ENCODE measurements around the gene NDUFV2. TPM values are rescaled to one million over a fixed set of nuclear protein-coding genes. Genes with fewer than 3 reads are reported as not detected.
A peak's percentile ranks its signal among the peaks of the same experiment; 100 is the strongest.

The NDUFV2 gene
- polyA plus RNA-seq, 3 donors, result 55.4 to 184 (median 162) TPM

DNA sequence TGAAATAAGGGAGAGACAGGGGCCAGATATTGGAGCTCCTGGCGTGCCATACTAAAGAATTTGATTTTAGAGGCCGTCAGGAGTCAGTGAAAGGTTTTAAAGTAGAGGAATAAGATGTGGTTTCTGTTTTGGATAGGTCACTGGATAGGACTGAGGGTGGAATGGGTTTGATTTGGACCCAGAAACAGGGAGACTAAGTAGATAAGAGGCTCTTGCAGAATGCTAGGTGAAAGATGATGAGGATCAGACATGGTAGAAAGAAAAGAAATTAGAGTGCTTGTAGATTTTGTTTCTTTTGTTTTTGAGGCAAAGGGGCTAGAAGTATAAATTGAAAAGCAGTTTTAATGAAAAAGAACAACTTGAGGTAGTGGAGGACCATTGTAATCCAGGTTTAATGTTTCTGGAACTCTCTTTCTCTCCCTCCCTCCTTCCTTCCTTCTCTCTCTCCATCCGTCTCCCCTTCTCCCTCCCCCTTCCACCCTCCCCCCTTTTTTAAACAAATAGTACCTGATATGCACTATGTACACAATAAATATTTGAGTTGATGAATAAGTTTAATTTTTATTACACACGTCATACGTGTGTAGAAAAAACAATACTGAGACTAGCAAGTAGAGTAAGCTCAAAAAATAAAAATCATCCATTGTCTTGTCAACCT, 1.9 kb downstream of the NDUFV2 start:
- Histone ChIP-seq H3K4me2 (replicated peaks; ENCODE audit: extremely low read depth, low read length, poor library complexity, severe bottlenecking) (peak overlapping the region; percentile 80), H3K27ac (ENCODE audit: low read depth in 1 of 2, low read length in 2 of 2) (peak overlapping the region in 1 of 2 donors; percentile 94), H3K4me3 (replicated peaks in 1 of 3; ENCODE audit: low read depth in 2 of 3, low read length in 3 of 3) (peak overlapping the region; percentile 66 to 95 (median 81)), H3K4me1 (ENCODE audit: control insufficient read depth in 1 of 2, insufficient read depth in 2 of 2, low read length in 2 of 2) (peaks cover 52 to 70% of the 10 kb centered on the region in 2 donors), H3K27me3 (ENCODE audit: control insufficient read depth in 2 of 2, insufficient read depth in 2 of 2, low read length in 2 of 2) (no peaks in the 10 kb centered on the region), H3K79me2 (ENCODE audit: insufficient read depth, low read length) (peaks cover 69% of the 10 kb centered on the region), H3K9ac (ENCODE audit: insufficient read depth, low read length, poor library complexity, severe bottlenecking) (peak overlapping the region; percentile 90), H2AFZ (ENCODE audit: insufficient read depth, low read depth, low read length, poor library complexity, severe bottlenecking) (peak overlapping the region; percentile 74), H3K9me3 (replicated peaks in 1 of 2; ENCODE audit: control insufficient read depth in 1 of 2, insufficient read depth in 1 of 2, low read length in 2 of 2) (no peaks in the 10 kb centered on the region), H3K36me3 (replicated peaks in 1 of 2; ENCODE audit: control insufficient read depth in 1 of 2, insufficient read depth in 2 of 2, low read length in 2 of 2) (no peaks in the 10 kb centered on the region), H4K20me1 (ENCODE audit: insufficient read depth, low read length) (peaks cover 54% of the 10 kb centered on the region)
- Mint-ChIP-seq H3K9me3 (peaks cover 0 to 1% (median 0%) of the 10 kb centered on the region in 7 donors), H3K36me3 (peaks cover 2 to 12% of the 10 kb centered on the region in 2 donors), H3K4me3 (peak overlapping the region; percentile 90 to 94), H3K27me3 (ENCODE audit: low read depth in 3 of 3) (no peaks in the 10 kb centered on the region), H3K4me1 (peaks cover 66% of the 10 kb centered on the region), H3K27ac (peak overlapping the region; percentile 83 to 99 (median 93))
- intact Hi-C loops (cut with micrococcal nuclease), result loop anchor here (5.0 to 10.0 kb wide), 2 partner anchors 33 to 370 kb away; partner anchors contain the start of genes ANKRD12 (in 1 of the 2) and RALBP1 (in 1 of the 2)
- WGBS (ENCODE audit: insufficient coverage), result 0% methylated on average over 2 of the region's 5 CpGs
- TF ChIP-seq, protein P1, sequence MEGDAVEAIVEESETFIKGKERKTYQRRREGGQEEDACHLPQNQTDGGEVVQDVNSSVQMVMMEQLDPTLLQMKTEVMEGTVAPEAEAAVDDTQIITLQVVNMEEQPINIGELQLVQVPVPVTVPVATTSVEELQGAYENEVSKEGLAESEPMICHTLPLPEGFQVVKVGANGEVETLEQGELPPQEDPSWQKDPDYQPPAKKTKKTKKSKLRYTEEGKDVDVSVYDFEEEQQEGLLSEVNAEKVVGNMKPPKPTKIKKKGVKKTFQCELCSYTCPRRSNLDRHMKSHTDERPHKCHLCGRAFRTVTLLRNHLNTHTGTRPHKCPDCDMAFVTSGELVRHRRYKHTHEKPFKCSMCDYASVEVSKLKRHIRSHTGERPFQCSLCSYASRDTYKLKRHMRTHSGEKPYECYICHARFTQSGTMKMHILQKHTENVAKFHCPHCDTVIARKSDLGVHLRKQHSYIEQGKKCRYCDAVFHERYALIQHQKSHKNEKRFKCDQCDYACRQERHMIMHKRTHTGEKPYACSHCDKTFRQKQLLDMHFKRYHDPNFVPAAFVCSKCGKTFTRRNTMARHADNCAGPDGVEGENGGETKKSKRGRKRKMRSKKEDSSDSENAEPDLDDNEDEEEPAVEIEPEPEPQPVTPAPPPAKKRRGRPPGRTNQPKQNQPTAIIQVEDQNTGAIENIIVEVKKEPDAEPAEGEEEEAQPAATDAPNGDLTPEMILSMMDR (IDR thresholded peaks at IDR 0.05), result no peak
- DNase-seq, result no peak

DNA sequence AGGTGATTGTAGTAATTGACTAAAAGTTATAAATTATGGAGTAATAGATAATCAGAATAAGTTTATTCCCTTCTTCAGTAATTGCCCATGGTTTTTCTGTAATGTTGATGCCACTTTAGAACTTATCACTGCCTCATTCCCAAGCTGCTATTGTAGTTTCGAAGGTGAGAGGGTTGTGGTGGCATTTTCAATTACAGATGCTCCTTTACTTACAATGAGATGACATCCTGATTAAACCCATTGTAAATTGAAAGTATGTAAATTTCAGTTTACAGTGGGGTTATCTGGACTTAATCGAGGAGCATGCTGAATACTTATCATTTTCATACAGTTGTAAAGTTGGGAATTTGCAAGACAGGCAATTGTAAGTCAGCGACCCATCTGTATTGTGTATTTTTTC, 2.9 kb downstream of the NDUFV2 start:
- peak overlapping the region in 1 of 2 donors; percentile 27 for H3K4me3 Mint-ChIP-seq
- Histone ChIP-seq H3K9ac (ENCODE audit: insufficient read depth, low read length, poor library complexity, severe bottlenecking) (peak overlapping the region; percentile 16), H3K4me3 (replicated peaks in 1 of 3; ENCODE audit: low read depth in 2 of 3, low read length in 3 of 3) (peak overlapping the region in 1 of 3 experiments; percentile 81), H3K27me3 (ENCODE audit: control insufficient read depth in 2 of 2, insufficient read depth in 2 of 2, low read length in 2 of 2) (no peaks in the 10 kb centered on the region), H4K20me1 (ENCODE audit: insufficient read depth, low read length) (peaks cover 65% of the 10 kb centered on the region), H3K27ac (ENCODE audit: low read depth in 1 of 2, low read length in 2 of 2) (peak overlapping the region in 1 of 2 donors; percentile 94), H3K79me2 (ENCODE audit: insufficient read depth, low read length) (peaks cover 79% of the 10 kb centered on the region), H3K4me2 (replicated peaks; ENCODE audit: extremely low read depth, low read length, poor library complexity, severe bottlenecking) (peak overlapping the region; percentile 80), H3K4me1 (ENCODE audit: control insufficient read depth in 1 of 2, insufficient read depth in 2 of 2, low read length in 2 of 2) (peaks cover 54 to 80% of the 10 kb centered on the region in 2 donors), H3K36me3 (replicated peaks in 1 of 2; ENCODE audit: control insufficient read depth in 1 of 2, insufficient read depth in 2 of 2, low read length in 2 of 2) (no peaks in the 10 kb centered on the region), H2AFZ (ENCODE audit: insufficient read depth, low read depth, low read length, poor library complexity, severe bottlenecking) (no peak overlapping the region), H3K9me3 (replicated peaks in 1 of 2; ENCODE audit: control insufficient read depth in 1 of 2, insufficient read depth in 1 of 2, low read length in 2 of 2) (no peaks in the 10 kb centered on the region)
- H3K36me3 Mint-ChIP-seq, result peaks cover 2 to 16% of the 10 kb centered on the region in 2 donors
- no CpG with 5 or more reads among the region's 3 CpGs for WGBS (ENCODE audit: insufficient coverage)
- H3K9me3 Mint-ChIP-seq, result peaks cover 0 to 1% (median 0%) of the 10 kb centered on the region in 7 donors
- intact Hi-C loops (cut with micrococcal nuclease), result loop anchor here in 1 of 2 donors (10.0 kb wide), 1 partner anchor 369 kb away; the partner anchor contains the start of gene RALBP1
- H3K27ac Mint-ChIP-seq, result peak overlapping the region in 5 of 7 donors; percentile 40 to 93 (median 87)
- no peak for DNase-seq
- no peaks in the 10 kb centered on the region for H3K27me3 Mint-ChIP-seq (ENCODE audit: low read depth in 3 of 3)
- TF ChIP-seq, protein P1 (IDR thresholded peaks at IDR 0.05), result no peak
- H3K4me1 Mint-ChIP-seq, result peaks cover 75% of the 10 kb centered on the region
